HepG2 (cell line): ENCODE results near the gene PRKCG. TPM values are rescaled to one million over a fixed set of nuclear protein-coding genes. Genes with fewer than 3 reads are reported as not detected.

Experiments
- ATAC-seq: fragments of 200-7000 bp; cut with Tn5 transposase; 3 replicates; pipeline ENCODE4 v1.9.1; 2020; ENCODE audit warnings: mild to moderate bottlenecking, moderate library complexity
- BruUV-seq: library from RNA; stranded (reverse); fragments of 400-500 nt; replicated peaks from 2 replicates; lab custom pipeline; 2021; lab: Mats Ljungman, UMichigan
- CTCF ChIA-PET: fragments of 300-600 bp; formaldehyde crosslinking; extraction: SDS; loops from one replicate; lab custom pipeline; 2021; ENCODE audit warnings: low total read pairs, inconsistent platforms, low intra/inter-chr PET ratio; lab: Yijun Ruan, JAX
- POLR2A ChIA-PET: fragments of 350-600 bp; sonication (Branson Sonifier 250); formaldehyde crosslinking; loops from one replicate; lab custom pipeline; 2020; ENCODE audit warnings: antibody characterized with exemption, inconsistent platforms; lab: Yijun Ruan, JAX
- DNase-seq: peaks from one replicate; pipeline ENCODE4 v3.0.0-alpha.2; 2015; ENCODE audit warnings: low spot score
- FAIRE-seq: peaks from 3 replicates; lab custom pipeline; 2011; peaks lifted over from hg19 to GRCh38; lab: Jason Lieb, UNC
- H2AFZ ChIP-seq: one replicate; pipeline ENCODE4 v1.6.1; 2011; ENCODE audit warnings: low read length, inconsistent platforms
- H3K27ac ChIP-seq: fragments of 300-600 bp; 3 replicates; pipeline ENCODE4 v1.8.0; 2011; ENCODE audit warnings: mixed run types, mild to moderate bottlenecking, mixed read lengths, low read length, inconsistent platforms; ENCODE audit not compliant: insufficient read depth; ENCODE audit errors: extremely low read length
- H3K27me3 ChIP-seq, 2 experiments: fragments of 200-600 bp in 1 of 2; 2 replicates in 1 of 2; 3 replicates in 1 of 2; pipeline versions ENCODE4 v1.6.0 to v1.8.0; 2011; ENCODE audit warnings: low read length in 2 of 2, mild to moderate bottlenecking in 2 of 2, moderate library complexity in 2 of 2, inconsistent platforms in 1 of 2; ENCODE audit not compliant: insufficient read depth in 2 of 2, control insufficient read depth in 1 of 2
- H3K36me3 ChIP-seq, 2 experiments: fragments of 200-600 bp in 1 of 2; replicated peaks in 1 of 2; 2 replicates in 1 of 2; 3 replicates in 1 of 2; pipeline versions ENCODE4 v1.5.1 to v1.8.0; 2011; ENCODE audit warnings: low read length in 2 of 2, inconsistent platforms in 1 of 2; ENCODE audit not compliant: insufficient read depth in 2 of 2, control insufficient read depth in 1 of 2
- H3K4me1 ChIP-seq: 2 replicates; pipeline ENCODE4 v1.5.1; 2012; ENCODE audit warnings: low read length, inconsistent platforms; ENCODE audit not compliant: insufficient read depth
- H3K4me2 ChIP-seq: 2 replicates; pipeline ENCODE4 v1.6.0; 2011; ENCODE audit warnings: low read depth, low read length, inconsistent platforms
- H3K4me3 ChIP-seq, 3 experiments: fragments of 200-600 bp in 1 of 3; sonication (generic), shearing (Covaris generic) in 1 of 3; replicated peaks in 1 of 3; 2 replicates each; pipeline ENCODE4 v1.5.1; 2011 to 2016; ENCODE audit warnings: low read length in 3 of 3, inconsistent platforms in 2 of 3, low read depth in 2 of 3, mild to moderate bottlenecking in 2 of 3, control low read depth in 1 of 3, mixed read lengths in 1 of 3; ENCODE audit not compliant: insufficient read depth in 1 of 3
- H3K79me2 ChIP-seq: one replicate; pipeline ENCODE4 v1.6.1; 2011; ENCODE audit warnings: low read length, inconsistent platforms; ENCODE audit not compliant: insufficient read depth
- H3K9ac ChIP-seq: 2 replicates; pipeline ENCODE4 v1.6.0; 2011; ENCODE audit warnings: mild to moderate bottlenecking, low read depth, low read length, inconsistent platforms; ENCODE audit not compliant: insufficient read depth
- H3K9me3 ChIP-seq: 2 replicates; pipeline ENCODE4 v1.5.1; 2012; ENCODE audit warnings: mild to moderate bottlenecking, low read length
- H4K20me1 ChIP-seq: 2 replicates; pipeline ENCODE4 v1.6.0; 2011; ENCODE audit warnings: inconsistent platforms, mild to moderate bottlenecking, low read length, moderate library complexity; ENCODE audit not compliant: insufficient read depth
- AFF4 ChIP-seq: sonication (generic); formaldehyde crosslinking; IDR thresholded peaks from 2 replicates; pipeline ENCODE4 v1.4.0; 2020; ENCODE audit warnings: missing genetic modification reagents
- CCDC6 ChIP-seq: sonication (generic); formaldehyde crosslinking; IDR thresholded peaks from 2 replicates; pipeline ENCODE4 v1.8.1; 2022; ENCODE audit warnings: mild to moderate bottlenecking, missing genetic modification reagents, moderate library complexity
- GATAD2A ChIP-seq: IDR thresholded peaks from 2 replicates; pipeline ENCODE4 v1.6.1; 2016
- HNF1A ChIP-seq, 2 experiments: sonication (generic) in 1 of 2; formaldehyde crosslinking in 1 of 2; IDR thresholded peaks; 2 replicates each; pipeline versions ENCODE4 v1.4.0 to v1.6.1; 2016 to 2020; ENCODE audit warnings: borderline replicate concordance in 1 of 2, low read depth in 1 of 2, mild to moderate bottlenecking in 1 of 2, missing genetic modification reagents in 1 of 2
- KAT7 ChIP-seq: IDR thresholded peaks from 2 replicates; pipeline ENCODE4 v1.6.1; 2018; ENCODE audit warnings: borderline replicate concordance, missing compliant biosample characterization
- KMT2A ChIP-seq: sonication (generic); formaldehyde crosslinking; IDR thresholded peaks from 2 replicates; pipeline ENCODE4 v1.4.0; 2020; ENCODE audit warnings: missing genetic modification reagents
- NFYB ChIP-seq: sonication (generic); formaldehyde crosslinking; IDR thresholded peaks from 2 replicates; pipeline ENCODE4 v1.4.0; 2020; ENCODE audit warnings: missing genetic modification reagents
- NRL ChIP-seq: sonication (generic); formaldehyde crosslinking; IDR thresholded peaks from 2 replicates; pipeline ENCODE4 v1.5.0; 2020; ENCODE audit warnings: missing genetic modification reagents, mild to moderate bottlenecking, moderate library complexity, borderline replicate concordance
- PAWR ChIP-seq: sonication (generic); formaldehyde crosslinking; IDR thresholded peaks from 2 replicates; pipeline ENCODE4 v1.4.0; 2020; ENCODE audit warnings: missing genetic modification reagents, mild to moderate bottlenecking, borderline replicate concordance
- SSRP1 ChIP-seq: IDR thresholded peaks from 2 replicates; pipeline ENCODE4 v1.6.1; 2016; ENCODE audit warnings: control low read depth
- THYN1 ChIP-seq: sonication (generic); formaldehyde crosslinking; IDR thresholded peaks from 2 replicates; pipeline ENCODE4 v1.8.1; 2023; ENCODE audit warnings: low read depth, mild to moderate bottlenecking, moderate library complexity, missing genetic modification reagents, borderline replicate concordance
- ZBTB20 ChIP-seq: sonication (generic); formaldehyde crosslinking; IDR thresholded peaks from 2 replicates; pipeline ENCODE4 v1.8.1; 2023; ENCODE audit warnings: missing genetic modification reagents, low read depth, mild to moderate bottlenecking, borderline replicate concordance
- ZMYM4 ChIP-seq: sonication (generic); formaldehyde crosslinking; IDR thresholded peaks from 2 replicates; pipeline ENCODE4 v1.8.1; 2023; ENCODE audit warnings: mild to moderate bottlenecking, missing genetic modification reagents
- ZNF225 ChIP-seq: sonication (generic); formaldehyde crosslinking; IDR thresholded peaks from 2 replicates; pipeline ENCODE4 v1.4.0; 2020; ENCODE audit warnings: mild to moderate bottlenecking, missing genetic modification reagents
- ZNF367 ChIP-seq: sonication (generic); formaldehyde crosslinking; IDR thresholded peaks from 2 replicates; pipeline ENCODE4 v1.4.0; 2020; ENCODE audit warnings: missing genetic modification reagents, borderline replicate concordance
- ZNF496 ChIP-seq: sonication (generic); formaldehyde crosslinking; IDR thresholded peaks from 2 replicates; pipeline ENCODE4 v1.8.1; 2023; ENCODE audit warnings: mild to moderate bottlenecking, moderate library complexity, missing genetic modification reagents; ENCODE audit not compliant: insufficient replicate concordance
- ZNF784 ChIP-seq: sonication (generic); formaldehyde crosslinking; IDR thresholded peaks from 2 replicates; pipeline ENCODE4 v1.5.1; 2020; ENCODE audit warnings: missing genetic modification reagents, mild to moderate bottlenecking, borderline replicate concordance
- WGBS: methylation state at CpG from one replicate; pipeline ENCODE4 v1.1.6; 2017; ENCODE audit warnings: low lambda C conversion rate; 5-methylcytosine and 5-hydroxymethylcytosine counted together
- in situ Hi-C: cut with HindIII; loops from 2 replicates; pipeline ENCODE4 v1.10.0; 2017; ENCODE audit warnings: low pct_unique_long_range_greater_than_20kb; ENCODE audit not compliant: extremely low pct_ligation_motif_present
- intact Hi-C: fragments of 100-400 bp; cut with micrococcal nuclease; formaldehyde crosslinking; loops from one replicate; pipeline ENCODE4 v1.10.0; 2022; ENCODE audit not compliant: unreplicated experiment
- polyA plus RNA-seq, 8 experiments: library from polyadenylated mRNA; depleted of rRNA in 3 of 8; stranded (reverse) in 7 of 8; unstranded in 1 of 8; fragments of >200 nt; fragmentation: Illumina TruSeq in 4 of 8; extraction: Trizol in 4 of 8; gene quantifications; 2 replicates each; pipeline versions ENCODE4 v1.2.1 to v1.2.3, GENCODE V29; 2011 to 2016; ENCODE audit warnings: low read depth in 4 of 8, missing spikeins in 1 of 8, mixed read lengths in 1 of 8; ENCODE audit not compliant: insufficient read depth in 1 of 8
- total RNA-seq, 5 experiments: library from RNA; depleted of rRNA; stranded (reverse); fragments of >200 nt; fragmentation: Illumina TruSeq; extraction: Trizol; gene quantifications; 2 replicates each; pipeline ENCODE4 v1.2.3, GENCODE V29; 2016; ENCODE audit warnings: low read depth in 1 of 5

Gene PRKCG
- total and polyA plus RNA-seq, 2 of the 13 experiments (the other 11 are each of a cell fraction or from before 2014, with no cell fraction given): 0.02 to 0.03 TPM

DNA sequence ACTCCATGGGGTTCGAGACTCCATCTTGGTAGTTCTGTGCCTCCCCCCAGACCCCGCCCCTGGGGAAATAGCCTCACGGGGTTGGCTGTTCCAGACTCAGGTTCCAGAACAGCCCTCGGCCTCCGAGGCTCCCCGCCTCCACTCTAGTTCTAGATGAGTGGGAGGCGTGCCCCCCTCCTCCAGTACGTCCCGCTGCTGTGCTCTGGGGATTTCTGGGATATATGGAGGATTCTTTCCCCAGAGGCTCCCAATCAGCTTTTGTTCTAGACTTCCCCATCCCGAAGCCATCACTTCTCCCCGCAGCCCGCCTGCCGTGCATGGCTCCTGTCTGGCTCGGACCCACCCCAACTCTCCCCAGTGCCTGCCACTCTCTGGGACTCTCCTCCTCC, 25.2 kb downstream of the PRKCG start:
- 35% methylated on average over 12 of the region's 14 CpGs for WGBS
- no TSS peak for BruUV-seq
- ATAC-seq: no peak
- Histone ChIP-seq H3K9me3 (no peaks in the 10 kb centered on the region), H3K4me1 (no peaks in the 10 kb centered on the region), H3K4me2 (no peak overlapping the region), H3K9ac (no peak overlapping the region), H3K27me3 (peaks cover 13 to 40% of the 10 kb centered on the region in 2 experiments), H3K36me3 (no peaks in the 10 kb centered on the region), H3K4me3 (no peak overlapping the region), H2AFZ (no peak overlapping the region), H4K20me1 (peaks cover 7% of the 10 kb centered on the region; the same call in 1 of the 2 replicates), H3K79me2 (no peaks in the 10 kb centered on the region), H3K27ac (no peak overlapping the region)
- FAIRE-seq: no peak
- in situ Hi-C loops: loop anchor here (10.0 kb wide), 1 partner anchor 118 kb away; no protein-coding TSS in a partner anchor
- ChIA-PET CTCF (interaction anchor here (1.9 kb wide), 1 partner anchor 123 kb away, joined by 13 read pairs; no protein-coding TSS in a partner anchor), POLR2A (no interaction called here)
- DNase-seq: no peak
- intact Hi-C loops: loop anchor here (5.0 kb wide), 1 partner anchor 115 kb away; no protein-coding TSS in a partner anchor
- TF ChIP-seq ZBTB20: no peak
- no peak for TF ChIP-seq ZNF496 (CRISPR knock-in tag)
- TF ChIP-seq KAT7 (CRISPR knock-in tag): no peak
- TF ChIP-seq THYN1 (CRISPR knock-in tag): no peak
- TF ChIP-seq PAWR (CRISPR knock-in tag): no peak
- TF ChIP-seq HNF1A (IDR thresholded peaks at IDR 0.05; ENCODE audit: low read depth): no peak
- no peak for TF ChIP-seq HNF1A (CRISPR knock-in tag; IDR thresholded peaks at IDR 0.05; ENCODE audit: borderline replicate concordance)
- TF ChIP-seq SSRP1 (CRISPR knock-in tag): no peak
- no peak for TF ChIP-seq NFYB (CRISPR knock-in tag)
- no peak for TF ChIP-seq GATAD2A
- no peak for TF ChIP-seq ZNF225 (CRISPR knock-in tag)
- TF ChIP-seq AFF4 (CRISPR knock-in tag): no peak
- no peak for TF ChIP-seq CCDC6 (CRISPR knock-in tag)
- no peak for TF ChIP-seq KMT2A (CRISPR knock-in tag)
- no peak for TF ChIP-seq ZMYM4 (CRISPR knock-in tag)
- no peak for TF ChIP-seq ZNF784 (CRISPR knock-in tag)
- no peak for TF ChIP-seq NRL (CRISPR knock-in tag)
- no peak for TF ChIP-seq ZNF367
